GM12891 (cell line): ENCODE measurements around the gene CEND1.

Experiments used
- PAX5 ChIP-seq: IDR thresholded peaks from 2 replicates; pipeline ENCODE4 v1.6.1; 2011; ENCODE audit warnings: low read length, moderate library complexity, mild to moderate bottlenecking; ENCODE audit not compliant: insufficient read depth, severe bottlenecking
- POLR2A ChIP-seq: IDR thresholded peaks from 2 replicates; pipeline ENCODE4 v1.6.1; 2011; ENCODE audit warnings: low read depth, low read length, control low read depth
- POLR2AphosphoS5 ChIP-seq: IDR thresholded peaks from 2 replicates; pipeline ENCODE4 v1.6.1; 2011; ENCODE audit warnings: low read depth, low read length, control low read depth
- SPI1 ChIP-seq: IDR thresholded peaks from 2 replicates; pipeline ENCODE4 v1.6.1; 2011; ENCODE audit warnings: low read depth, low read length, control low read depth
- TAF1 ChIP-seq: IDR thresholded peaks from 2 replicates; pipeline ENCODE4 v1.6.1; 2011; ENCODE audit warnings: low read depth, low read length, control low read depth

DNA sequence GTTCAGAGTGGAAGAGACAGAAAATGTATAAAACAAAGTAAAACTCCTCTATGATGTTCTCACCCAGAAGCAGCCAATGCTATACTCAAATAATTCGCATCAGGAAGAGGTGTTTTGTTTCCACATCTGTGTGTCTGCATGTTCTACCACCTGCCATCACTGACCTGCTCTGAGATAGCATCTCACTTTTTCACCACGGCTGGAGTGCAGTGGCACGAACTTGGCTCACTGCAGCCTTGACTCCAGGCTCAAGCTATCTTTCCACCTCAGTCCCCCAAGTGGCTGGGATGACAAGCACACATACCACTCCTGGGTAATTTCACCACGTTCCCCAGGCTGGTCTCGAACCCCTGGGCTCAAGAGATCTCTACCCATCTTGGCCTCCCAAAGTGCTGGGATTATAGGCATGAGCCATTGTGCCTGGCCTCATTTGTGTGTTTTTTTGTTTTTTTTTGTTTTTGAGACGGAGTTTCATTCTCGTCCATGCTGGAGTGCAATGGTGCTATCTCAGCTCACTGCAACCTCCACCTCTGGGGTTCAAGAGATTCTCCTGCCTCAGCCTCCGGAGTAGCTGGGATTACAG, 28.3 kb downstream of the CEND1 start:
- TF ChIP-seq POLR2A = no peak
- no peak for TF ChIP-seq POLR2AphosphoS5
- TF ChIP-seq TAF1 = no peak
- no peak for TF ChIP-seq PAX5
- TF ChIP-seq SPI1 = no peak
